G401 (cell line): ENCODE results near the gene DNM3. TPM values are rescaled to one million over a fixed set of nuclear protein-coding genes. Genes with fewer than 3 reads are reported as not detected.
A peak's percentile ranks its signal among the peaks of the same experiment; 100 is the strongest.
"Not testable (repeated sequence)": the region's sequence is repeated elsewhere in the genome, so short reads cannot be mapped to it uniquely, and the experiment has no call there.

Source experiments
- DNase-seq: peaks from one replicate; pipeline ENCODE4 v3.0.0-alpha.2; 2015; ENCODE audit warnings: low spot score
- in situ Hi-C: cut with HindIII; loops from 2 replicates; pipeline ENCODE4 v1.10.0; 2016; ENCODE audit warnings: low sequenced_read_pairs, mixed read lengths
- total RNA-seq: library from RNA; depleted of rRNA; stranded (reverse); fragments of >200 nt; shearing (Covaris generic); gene quantifications from 2 replicates; pipeline ENCODE4 v1.2.3, GENCODE V29; 2014

The DNM3 gene
- total RNA-seq, 1 experiment from 2014 or later, result 8.3 TPM

DNA sequence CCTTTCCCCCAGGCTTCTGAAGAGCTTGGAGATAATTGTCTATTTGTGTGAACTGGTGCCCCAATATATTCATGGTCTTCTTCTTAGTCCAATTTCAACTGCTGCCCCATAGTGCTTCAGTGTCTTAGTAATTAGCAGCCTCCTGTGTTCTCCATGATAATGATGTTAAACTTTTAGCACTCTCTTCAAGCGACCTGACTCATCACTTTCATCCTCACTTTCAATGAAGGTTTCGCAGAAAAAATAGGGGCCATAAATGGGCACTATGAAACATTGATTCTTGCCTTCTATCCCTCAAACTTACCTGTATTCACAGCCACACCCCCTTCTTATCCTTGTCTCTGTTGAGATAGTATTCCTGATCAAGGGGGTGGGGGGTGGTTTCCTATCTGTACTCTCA is 210.6 kb downstream of the DNM3 start:
- in situ Hi-C loops, result no loop called here
- DNase-seq, result no peak

DNA sequence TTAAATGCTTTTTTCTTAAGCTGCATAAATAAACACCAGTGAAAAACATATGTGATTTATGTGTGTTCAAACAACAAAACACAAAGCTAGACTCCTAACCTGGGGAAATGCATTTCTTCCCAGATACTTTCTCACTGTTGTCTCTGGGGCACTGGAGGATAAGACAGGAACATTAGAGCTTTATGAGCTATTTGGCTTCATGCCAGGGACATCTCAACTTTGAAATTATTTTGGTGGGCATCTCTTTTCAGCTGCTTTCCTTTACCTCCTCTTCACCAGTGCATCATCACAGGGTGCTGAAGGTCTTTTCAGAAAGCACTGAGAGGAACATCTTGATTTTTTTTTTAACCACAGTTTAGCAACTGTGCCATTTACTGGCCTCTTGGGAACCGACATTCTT is 212.9 kb downstream of the DNM3 start:
- in situ Hi-C loops, result no loop called here
- DNase-seq, result no peak

DNA sequence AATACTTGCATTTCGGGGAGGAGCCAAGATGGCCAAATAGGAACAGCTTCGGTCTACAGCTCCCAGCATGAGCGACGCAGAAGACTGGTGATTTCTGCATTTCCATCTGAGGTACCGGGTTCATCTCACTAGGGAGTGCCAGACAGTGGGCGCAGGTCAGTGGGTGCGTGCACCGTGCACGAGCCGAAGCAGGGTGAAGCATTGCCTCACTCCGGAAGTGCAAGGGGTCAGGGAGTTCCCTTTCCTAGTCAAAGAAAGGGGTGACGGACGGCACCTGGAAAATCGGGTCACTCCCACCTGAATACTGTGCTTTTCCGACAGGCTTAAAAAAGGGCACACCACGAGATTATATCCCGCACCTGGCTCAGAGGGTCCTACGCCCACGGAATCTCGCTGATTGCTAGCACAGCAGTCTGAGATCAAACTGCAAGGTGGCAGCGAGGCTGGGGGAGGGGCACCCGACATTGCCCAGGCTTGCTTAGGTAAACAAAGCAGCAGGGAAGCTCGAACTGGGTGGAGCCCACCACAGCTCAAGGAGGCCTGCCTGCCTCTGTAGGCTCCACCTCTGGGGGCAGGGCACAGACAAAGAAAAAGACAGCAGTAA is 214.6 kb downstream of the DNM3 start:
- in situ Hi-C loops, DNase-seq: not testable (repeated sequence)

DNA sequence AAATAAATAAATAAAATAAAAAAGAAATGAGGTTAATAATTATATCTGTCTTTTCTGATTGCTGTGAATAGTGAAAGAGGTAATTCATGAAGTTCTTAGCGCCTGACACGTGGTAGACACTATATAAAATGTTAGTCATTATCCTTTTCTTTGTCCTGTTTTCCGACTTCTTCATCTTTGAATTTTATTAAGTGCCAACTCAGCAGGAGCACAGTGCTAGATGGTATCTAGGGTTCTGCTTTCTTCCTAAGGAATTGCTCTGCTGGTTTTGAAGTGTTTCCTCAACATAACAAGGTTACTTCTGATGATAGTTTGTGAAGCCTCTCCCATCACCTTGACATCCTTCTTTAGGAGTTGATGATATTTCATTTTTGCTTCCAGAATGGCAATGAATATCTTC is 227.0 kb downstream of the DNM3 start:
- in situ Hi-C loops, result no loop called here
- DNase-seq, result no peak

DNA sequence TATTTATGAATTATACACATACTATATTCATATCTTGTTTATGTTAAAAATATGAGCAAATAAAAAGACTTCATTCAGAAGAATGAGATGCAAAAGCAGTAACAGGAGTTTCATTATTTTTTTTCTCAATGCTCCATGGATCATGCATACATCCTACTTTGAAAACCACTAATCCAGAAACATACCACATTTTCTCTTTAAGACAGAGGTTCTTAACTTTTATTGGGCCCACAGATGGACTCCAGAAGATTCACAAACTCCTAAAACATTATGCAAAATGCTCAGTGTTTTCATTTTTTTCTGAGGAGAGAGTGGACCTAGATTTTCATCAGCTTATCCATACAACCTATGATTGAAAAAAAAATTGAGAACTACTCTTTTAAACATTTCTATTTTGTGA is 227.8 kb downstream of the DNM3 start:
- in situ Hi-C loops, result no loop called here
- no peak for DNase-seq

DNA sequence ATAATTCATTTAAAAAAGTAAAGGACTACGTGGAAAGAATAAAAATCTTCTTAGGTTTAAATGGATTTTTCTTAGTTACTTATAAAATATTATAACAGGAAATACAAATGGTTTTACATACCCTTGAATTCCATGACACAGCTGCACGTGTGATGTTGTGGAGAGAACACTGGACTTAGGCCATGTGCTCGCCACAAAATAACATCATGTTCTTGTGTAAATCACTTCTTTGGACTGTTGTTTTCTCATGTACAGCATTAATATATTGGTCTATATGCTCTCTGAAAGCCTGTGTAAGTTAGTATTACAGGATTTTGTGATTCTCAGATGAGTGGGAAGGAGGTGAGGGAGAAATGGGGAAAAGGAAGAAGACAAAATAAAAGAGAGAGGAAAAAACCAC is 228.2 kb downstream of the DNM3 start:
- in situ Hi-C loops, result no loop called here
- DNase-seq, result no peak

DNA sequence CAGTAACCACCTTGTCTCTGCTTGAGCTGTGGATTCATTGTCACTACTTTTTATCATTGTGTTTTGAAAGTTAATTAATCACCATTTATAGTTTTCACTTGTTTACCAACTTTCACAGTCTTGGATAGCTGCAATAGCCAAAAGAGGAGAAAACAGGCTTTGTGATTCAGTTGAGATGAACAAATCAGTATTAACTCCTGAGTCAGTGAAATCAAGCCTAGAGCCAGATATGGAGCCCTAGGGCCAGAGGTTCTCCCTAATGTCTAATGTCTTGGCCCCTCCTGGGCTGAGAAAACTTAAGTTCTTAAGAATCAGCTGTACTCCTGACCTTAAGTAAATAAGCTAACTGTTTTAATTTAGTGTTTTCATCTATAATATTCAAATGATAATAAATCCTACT is 228.8 kb downstream of the DNM3 start:
- DNase-seq, result no peak
- in situ Hi-C loops, result no loop called here

DNA sequence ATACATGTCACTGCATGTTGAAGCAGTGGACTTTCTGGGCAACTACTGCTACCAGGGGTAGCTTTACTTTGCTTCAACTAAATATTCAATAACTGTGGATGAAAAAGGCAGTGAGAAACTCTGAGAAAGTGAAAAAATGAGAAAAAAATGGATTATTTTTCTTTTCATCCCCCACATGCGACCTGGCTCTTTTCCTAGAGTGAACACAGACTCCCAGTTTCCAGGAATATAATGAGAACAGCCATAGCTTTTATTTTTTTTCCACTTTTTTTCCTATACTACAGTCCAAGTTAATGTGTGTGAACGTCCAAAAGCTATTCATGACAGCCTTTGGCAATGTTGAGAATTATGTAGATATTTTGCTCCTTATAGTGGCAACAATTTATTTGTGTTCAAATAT is 230.4 kb downstream of the DNM3 start:
- no peak for DNase-seq
- in situ Hi-C loops, result no loop called here

DNA sequence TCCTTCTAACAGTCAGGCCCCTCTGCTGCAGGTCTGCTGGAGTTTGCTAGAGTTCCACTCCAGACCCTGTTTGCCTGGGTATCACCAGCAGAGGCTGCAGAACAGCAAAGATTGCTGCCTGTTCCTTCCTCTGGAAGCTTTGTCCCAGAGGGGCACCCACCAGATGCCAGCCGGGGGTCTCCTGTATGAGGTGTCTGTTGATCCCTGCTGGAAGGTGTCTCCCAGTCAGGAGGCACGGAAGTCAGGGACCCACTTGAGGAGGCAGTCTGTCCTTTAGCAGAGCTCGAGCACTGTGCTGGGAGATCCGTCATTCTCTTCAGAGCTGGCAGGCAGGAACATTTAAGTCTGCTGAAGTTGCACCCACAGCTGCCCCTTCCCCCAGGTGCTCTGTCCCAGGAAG is 238.6 kb downstream of the DNM3 start:
- in situ Hi-C loops, DNase-seq: not testable (repeated sequence)

DNA sequence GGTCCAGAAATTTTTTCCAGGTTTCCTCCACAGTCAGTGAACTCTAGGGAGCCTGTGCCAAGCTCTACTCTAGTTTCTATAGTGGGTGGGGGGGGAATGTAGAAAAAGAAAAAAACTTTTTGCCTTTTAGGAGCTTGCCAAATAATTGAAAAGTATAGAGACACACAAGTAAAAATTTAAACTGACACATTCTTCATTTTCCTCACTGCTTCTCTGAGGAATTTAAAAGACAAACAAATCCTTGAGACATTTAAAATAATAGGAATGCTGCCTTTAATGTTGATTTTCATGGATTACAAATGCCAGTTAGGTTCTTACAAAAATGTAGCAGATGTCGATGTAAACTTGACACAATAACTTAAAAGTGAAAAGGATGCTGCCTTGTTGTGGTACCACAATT is 241.9 kb downstream of the DNM3 start:
- in situ Hi-C loops, result no loop called here
- DNase-seq, result no peak

DNA sequence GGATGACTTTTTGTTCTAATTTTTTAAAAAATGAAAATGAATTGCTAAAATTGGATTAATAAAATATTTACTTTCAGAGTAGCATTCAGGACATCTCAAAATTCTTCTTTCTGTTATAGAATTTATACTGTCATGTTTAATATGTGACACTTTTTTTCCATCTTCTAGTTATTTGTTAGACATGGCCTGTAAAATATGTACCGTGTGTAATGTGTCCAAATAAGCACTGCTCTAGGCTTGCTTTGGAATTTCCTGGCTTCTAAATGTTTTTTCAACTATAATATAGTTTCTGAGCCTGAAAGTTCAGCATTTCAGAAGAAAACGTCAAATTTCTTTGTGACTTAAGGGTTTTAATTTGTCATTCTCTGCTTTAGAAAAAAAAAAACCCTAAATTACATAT is 243.6 kb downstream of the DNM3 start:
- no peak for DNase-seq
- in situ Hi-C loops, result no loop called here

DNA sequence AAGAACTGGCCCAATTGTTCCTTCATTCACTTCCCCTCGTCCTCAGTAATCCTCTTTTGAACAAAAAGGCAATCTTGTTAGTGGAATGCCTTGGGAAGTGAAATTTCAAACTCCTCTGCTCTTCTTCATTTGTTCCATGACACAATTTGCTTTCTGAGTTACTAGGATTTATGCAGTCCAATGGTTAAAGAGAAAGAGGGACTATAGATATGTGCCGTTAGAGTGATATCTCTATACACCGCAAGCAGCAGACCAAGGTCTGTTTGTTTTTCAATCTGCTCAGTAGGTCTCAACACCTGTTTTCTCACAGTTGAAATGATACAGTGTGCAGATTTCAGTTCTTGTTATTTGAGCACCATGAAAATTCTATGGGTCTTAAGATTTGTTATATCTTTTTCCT is 244.0 kb downstream of the DNM3 start:
- no peak for DNase-seq
- in situ Hi-C loops, result no loop called here

DNA sequence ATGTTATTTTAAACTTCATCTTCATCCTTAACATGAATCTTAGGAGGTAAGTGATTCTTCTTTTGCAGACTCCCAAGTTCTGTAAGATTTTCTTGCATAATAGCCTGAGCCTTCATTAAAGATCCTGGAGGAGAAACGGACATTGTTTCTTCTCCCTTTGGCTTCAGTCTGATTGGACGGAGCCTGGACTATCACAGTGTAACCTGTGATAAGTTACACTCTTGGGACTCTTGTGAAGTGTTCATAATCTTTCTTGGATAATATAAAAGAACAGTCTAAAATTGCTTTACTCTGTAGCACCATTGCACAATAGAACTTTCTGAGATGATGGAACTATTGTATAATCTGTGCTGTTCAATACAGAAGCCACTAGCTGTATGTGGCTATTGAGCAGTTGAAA is 244.8 kb downstream of the DNM3 start:
- in situ Hi-C loops, result no loop called here
- no peak for DNase-seq

DNA sequence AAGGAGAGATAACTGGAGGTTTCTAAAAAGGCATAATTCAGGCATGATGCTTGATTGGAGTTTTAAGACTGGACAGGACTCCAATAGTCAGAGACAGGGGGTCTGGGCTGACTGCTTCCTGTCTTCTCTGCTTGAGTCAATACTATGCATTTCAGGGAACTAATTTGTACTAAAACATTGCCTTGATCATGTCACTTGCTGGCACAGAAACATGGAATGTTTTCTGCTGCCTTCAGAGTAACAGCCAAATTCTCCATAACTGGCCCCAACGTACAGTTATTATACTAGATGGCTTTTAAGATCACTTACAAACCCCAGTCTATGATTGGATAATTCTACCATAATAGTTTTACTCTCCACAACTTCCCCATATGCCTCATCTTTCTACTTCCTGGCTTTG is 247.0 kb downstream of the DNM3 start:
- in situ Hi-C loops, result no loop called here
- no peak for DNase-seq

DNA sequence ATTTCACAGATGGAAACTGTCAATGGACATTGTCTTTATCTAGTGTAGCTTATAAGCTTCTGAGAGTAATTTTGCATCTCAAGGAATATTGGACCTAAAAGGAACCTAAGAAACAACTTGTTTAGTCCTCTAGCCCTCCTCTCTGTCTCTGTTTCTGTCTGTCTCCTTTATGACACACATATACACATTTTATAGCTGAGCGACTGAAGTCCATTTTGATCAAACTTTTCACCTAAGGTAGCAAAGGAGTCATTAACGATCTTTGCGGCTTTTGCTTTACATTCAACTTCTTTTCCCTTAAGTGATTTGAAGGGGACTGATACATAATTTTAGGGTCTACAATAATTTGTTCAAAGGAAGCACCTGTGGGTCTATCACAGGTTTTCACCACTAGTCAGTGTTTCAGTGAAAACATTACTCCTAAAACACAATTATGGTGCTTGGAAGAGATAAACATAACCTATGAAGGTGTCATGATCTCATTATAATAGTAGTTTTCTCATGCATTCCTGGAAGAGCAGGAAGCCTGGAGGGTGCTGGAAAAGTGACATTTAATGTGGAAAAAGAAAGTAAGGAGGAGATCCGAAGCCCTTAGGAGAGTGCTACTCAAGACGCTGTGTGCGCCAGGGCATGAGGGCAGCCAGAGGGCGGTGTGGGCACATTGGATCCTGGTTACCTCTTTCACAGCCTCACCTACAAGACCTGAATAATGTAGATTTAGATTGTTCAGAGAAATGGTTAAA is 248.6 kb downstream of the DNM3 start:
- in situ Hi-C loops, result no loop called here
- DNase-seq, result no peak

DNA sequence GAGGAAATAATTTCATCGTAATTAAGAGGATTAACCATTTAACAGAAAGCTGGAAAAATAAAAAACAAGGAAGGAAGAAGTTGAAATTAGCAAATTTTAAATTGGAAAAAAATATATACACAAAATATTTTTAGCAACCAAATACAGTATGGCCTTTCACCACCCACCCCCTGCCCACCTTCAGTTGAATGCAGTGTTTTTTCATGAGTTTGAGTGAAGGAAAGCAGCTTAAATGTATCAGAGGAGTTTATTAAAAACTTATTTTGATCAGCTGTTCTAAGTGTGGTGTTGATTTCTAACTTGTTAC is 249.2 kb downstream of the DNM3 start:
- in situ Hi-C loops, result no loop called here
- DNase-seq, result no peak

DNA sequence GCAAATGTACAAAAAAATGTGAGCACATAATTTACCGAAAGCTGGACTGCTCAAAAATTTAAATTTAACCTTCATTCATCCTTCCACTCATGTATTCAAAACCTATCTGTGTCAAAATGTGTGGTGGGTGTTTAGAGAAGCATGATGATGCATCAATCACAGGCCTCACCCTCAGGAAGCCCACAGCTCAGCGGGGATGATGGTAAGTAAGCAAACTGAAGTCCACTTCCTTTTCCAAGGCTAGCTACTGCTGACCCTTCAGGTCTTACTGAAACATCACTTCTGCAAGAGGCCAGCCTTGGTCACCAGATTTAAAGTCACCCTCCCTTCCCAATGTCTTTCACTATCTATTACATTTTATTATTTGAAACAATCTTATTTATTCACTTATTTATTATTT is 254.5 kb downstream of the DNM3 start:
- in situ Hi-C loops, result no loop called here
- DNase-seq, result no peak

DNA sequence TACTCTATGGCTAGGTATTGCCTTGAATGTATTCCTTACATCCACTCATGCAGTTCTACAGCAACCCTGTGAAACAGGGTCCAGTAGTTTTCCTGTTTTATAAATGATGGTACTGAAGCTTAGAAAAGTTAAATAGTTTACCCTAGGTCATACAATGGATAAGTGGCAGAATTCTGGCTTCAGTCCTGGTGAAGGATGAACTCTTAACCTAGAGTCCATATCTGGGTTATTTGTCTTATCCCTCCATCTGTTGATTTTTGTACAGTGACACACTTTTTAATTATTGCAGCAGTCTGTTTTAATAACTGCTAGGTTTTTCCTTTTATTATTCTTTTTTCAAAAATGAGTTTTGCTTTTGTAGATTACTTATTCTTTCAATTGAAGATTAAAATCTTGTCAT is 263.9 kb downstream of the DNM3 start:
- in situ Hi-C loops, result no loop called here
- DNase-seq, result peak; percentile 72

DNA sequence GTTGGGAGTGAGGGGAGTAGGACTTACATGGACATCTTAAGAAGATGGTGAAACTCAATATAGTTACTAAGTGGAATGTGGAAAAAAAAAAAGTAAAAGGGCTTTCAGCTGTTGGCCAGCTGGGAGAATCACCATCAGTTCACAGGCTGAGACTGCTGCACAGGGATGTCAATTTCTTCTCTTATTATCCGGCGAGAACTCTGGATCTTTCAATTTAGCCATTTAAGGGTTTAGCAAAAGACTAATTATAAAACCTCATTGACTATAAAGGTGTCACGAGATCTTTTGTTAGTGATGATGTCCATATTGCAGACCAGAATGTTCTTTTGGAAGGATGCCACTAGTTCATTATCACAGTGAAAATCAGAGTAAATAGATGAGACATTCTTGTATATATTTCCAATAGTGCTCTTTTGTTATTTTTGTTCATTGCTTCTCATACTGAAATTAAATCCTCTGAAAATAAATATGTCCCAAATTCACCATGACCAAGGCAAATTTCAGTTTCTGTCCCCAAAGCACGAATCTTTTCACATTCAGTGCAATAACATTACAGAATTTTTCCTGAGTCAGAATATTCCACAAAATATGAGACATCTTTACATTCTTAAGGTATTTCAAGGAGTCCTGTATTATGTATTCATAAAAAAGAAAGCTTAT is 266.1 kb downstream of the DNM3 start:
- peak; percentile 59 for DNase-seq
- in situ Hi-C loops, result no loop called here

DNA sequence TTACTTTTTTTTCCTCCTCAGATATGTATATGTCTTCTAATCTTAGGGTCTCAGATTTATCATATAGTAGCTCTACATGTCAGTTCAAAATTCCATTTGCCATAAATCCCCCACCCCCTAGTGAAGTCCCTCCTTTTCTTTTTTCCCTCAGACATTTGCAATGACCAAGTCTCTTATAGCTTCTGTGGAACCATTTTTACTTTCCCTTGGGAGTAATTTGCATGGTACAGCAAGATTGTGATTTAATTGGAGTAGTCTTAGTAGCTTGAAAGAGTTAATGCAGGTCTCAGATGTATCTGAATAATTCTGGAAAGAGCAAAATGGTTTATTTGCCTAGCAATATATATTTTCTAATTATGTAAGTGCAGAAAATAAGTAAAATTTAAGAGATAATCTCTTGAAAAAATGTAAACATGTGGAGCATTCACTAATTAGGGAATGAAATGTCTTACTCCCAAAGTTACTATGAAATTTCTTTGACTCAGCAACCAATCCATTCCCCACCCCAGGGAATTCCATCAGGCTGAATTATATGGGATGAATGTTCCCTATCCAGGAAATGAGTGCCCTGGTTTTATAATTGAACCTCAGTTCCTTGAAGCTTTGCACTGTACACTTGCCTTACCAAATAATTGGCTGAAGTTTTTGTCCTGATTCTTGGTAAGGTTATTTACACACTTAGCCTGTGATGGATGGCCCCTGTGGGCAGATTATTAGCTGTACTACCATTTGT is 267.0 kb downstream of the DNM3 start:
- in situ Hi-C loops, result no loop called here
- DNase-seq, result no peak
